HG02798 (cell line): ENCODE measurements around the gene LTBP1.

Experiments
- ATAC-seq: cut with Tn5 transposase; IDR thresholded peaks from one replicate; pipeline ENCODE4 v1.9.1; 2021; ENCODE audit warnings: mild to moderate bottlenecking; ENCODE audit not compliant: unreplicated experiment, poor library complexity

LTBP1 gene

DNA sequence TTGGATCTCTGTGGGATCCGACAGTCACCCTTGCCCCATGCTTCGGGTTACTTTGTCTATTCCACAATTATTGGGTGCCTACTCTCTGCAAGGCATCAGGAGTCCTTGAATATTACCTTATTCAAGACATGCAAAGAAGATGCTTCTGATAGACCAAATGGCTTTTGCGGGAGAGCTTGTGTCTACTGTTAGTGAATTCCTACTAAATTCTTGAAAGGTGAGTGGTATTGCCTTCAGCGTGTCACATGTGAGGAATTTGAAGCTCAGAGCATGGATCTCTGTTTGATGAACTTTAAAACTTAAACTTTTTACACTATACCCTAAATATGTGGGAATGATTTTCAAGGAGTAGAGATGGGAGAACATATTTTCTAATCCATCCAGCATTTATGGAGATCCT, 184.4 kb downstream of the LTBP1 start:
- ATAC-seq = no peak

DNA sequence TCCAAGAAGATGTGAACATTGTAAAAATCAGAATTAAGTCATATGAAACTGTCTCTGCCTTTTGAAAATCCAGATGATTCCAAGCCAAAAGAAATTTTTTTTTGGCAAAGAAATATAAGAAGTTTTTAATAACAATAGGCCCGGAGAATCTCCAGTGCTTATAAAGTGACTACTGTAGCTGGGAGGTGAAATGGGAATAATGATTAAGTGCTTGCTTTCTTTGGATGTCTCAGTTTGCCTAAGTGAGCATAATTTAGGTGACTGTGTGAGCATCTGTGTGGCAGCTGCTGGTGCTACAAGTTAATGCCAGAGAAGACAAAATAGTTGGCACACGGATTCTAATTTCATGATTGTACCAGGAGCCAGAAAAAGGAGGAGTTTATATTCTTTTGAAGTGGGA, 185.0 kb downstream of the LTBP1 start:
- ATAC-seq = no peak

DNA sequence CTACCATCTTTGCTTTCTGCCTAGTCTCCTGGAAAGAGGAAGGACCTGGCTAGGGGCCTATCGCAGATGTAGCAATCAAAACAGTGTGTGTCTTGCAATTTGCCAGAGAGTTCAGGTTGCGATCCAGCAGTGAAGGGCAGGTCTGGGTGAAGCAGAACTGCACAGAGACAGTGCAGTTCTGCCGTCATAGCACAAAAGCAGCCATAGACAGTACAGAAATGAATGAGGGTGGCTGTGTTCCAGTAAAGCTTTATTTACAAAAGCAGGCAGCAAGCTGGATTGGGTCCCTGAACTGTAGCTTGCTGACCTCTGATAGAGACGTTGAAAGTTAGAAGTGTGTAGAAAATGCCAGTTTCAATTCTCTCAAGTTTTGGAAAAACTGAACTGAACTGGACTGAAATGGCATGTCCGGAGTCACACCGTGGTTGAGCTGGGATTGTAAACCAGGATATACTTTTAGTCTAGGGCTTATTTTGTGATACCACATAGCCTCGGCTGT, 186.8 kb downstream of the LTBP1 start:
- no peak for ATAC-seq

DNA sequence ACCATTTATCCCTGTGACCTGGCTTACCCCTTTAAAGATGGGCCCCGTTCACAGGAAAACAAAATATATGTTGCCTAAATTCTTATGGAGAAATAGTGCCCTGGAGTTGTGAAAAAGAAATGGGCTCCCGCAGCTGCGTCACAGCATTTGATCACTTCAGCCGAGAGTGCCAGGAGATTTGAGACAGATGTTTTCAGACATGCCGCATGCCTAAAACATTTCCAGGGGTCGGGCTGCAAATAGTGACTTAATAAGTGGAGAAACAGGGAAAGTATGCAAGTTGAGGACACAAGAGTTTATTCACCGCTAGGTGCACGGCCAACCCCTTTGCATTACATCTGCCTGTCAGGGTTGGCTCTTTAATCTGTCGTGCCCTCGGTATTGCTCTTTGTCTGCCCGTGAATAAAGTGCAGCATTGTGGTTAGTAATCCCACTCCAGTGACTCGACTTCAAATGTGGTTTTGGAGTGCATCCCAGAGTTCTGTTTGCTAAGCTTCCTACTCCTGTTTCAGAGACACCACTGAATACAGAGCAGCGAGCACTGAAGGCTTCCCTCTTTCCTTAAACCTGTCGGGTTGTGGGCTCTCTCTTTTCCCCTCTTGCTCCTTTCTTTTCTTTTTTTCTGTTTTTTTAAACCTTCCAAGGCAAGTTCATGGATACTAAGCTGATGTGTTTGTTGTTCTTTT, 187.5 kb downstream of the LTBP1 start:
- no peak for ATAC-seq

DNA sequence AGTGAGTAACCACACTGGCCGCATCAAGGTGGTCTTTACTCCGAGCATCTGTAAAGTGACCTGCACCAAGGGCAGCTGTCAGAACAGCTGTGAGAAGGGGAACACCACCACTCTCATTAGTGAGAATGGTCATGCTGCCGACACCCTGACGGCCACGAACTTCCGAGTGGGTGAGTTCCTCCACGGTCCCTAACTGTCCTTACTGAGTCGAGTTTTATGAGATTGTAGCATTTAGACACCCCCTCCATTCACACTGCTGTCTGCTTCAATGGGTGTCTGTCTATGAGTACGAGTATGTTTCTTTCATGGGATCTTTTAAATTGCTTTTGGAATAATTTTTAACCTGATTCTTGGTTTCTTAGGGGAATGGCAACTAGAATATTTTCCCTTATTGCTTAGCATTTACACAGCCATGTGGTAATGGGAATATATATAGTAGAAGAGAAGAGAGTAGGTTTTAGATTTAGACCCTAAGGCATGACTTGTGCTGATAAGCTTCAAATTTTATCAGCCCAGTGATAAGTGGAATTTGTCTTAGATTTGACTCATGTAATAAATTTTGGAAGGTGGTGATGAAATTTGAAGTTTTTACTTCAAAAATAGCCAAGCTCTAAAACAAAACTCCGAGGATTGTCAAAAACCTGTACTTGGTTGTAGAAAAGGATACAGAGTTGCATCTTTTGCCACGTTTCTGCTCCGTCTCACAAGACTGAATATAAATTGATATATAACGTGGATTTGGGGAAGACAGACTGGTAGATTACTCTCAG, 188.2 kb downstream of the LTBP1 start:
- no peak for ATAC-seq

DNA sequence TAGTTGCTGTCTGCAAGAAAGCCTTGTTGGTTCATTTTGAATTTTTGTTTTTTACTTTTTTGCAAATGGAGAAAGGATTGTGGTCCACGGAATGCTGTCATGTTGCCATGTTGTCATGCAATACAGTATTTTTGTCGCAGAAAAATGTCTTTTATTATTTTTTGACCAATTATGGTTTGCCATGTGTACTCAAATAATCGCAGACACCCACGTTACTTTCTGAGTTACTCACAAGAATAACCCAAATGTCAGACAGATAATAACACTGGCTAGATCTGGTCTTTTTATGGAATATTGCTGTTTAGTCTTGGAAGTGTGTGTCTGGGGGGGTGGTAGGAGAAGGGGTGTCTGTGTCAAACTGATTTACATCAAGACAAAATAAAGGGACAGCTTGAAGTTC, 188.9 kb downstream of the LTBP1 start:
- no peak for ATAC-seq

DNA sequence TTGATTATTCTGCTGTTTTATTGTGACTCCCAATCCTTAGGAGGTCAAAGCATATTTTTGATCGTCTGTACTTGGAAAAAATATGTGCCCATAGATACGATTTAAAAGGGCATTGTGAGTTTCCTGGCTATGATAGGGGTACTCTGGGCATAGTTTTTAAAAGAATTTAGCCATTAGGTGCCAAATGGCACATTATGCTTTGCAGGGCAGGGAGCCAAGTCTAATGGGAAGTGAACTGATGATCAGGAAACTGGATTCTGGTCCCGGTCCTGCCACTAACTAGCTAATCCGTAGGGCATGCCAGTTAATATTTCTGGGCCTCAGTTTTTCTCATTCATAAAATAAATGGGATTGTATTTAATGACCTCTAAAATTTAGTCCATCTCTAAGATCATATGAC, 189.3 kb downstream of the LTBP1 start:
- ATAC-seq = no peak

DNA sequence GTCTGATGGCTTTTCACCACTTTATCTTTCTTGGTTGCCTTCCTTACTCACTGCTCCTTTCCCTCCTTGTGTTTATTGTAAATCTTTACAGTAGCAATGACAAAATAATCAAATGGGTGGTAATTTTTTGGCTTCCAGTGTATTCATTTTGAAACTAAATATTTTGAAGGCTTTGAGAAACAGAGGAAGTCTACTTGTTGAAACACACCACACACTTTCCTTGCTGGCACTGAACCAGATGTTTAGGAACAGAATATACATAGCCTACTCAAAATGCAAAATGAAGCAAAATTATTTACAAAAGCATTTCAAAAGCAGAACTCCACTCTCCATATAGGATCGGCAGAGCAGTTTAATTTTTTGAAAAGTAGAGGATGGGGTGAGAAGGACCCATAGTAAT, 189.8 kb downstream of the LTBP1 start:
- no peak for ATAC-seq

DNA sequence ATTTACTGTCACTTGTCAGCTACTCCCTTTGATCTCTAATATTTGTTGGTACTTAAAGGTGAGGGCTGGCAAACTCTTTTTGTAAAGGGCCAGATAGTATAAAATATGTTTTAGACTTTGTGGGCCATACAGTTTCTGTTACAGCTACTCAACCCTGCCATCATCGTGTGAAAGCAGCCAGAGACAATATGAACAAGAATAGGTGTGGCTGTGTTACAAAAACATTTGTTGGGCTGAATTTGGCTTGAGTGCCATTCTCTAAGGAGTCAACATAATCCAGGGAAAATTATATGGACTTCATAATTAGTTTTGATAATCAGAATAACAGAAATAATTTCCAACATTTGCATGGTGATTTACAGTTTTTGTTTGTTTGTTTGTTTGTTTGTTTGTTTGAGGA, 190.6 kb downstream of the LTBP1 start:
- ATAC-seq = no peak

DNA sequence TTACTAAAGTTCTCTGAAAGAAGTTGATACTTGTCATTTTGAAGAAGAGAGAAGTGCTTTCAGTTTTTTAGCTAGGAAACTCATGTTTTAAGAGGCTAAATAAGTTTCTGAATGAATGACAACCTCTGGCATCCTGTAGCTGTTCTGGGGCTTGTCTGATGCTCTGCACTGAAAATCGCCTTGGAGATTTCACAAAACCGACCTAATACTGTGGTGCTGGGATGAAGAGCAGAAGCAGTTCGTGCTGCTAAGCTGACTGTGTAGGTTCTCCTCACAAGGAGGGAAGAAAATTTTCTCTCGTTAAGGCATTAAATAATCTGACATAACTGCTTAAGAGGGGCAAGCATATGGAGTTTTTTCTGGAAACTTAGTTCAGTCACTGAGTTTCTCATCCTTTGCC, 193.2 kb downstream of the LTBP1 start:
- ATAC-seq = no peak

DNA sequence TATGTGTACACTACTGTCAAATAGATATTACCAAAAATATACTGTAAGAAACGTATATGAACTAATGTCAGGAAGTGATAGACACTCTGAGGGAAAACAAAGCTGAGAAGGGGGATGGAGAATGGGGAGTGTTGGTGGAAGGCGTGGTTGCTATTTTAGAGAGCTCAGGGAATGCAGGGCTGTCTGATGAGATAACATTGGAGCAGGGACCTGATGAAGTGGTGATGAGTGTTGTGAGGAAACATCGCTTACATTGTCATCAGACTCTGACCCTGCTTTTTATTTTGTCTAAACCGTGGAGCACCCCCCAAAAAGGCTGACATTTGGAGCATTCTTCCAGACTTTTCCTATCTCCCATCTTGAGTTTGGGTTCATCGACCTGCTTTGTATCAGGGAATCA, 194.7 kb downstream of the LTBP1 start:
- no peak for ATAC-seq

DNA sequence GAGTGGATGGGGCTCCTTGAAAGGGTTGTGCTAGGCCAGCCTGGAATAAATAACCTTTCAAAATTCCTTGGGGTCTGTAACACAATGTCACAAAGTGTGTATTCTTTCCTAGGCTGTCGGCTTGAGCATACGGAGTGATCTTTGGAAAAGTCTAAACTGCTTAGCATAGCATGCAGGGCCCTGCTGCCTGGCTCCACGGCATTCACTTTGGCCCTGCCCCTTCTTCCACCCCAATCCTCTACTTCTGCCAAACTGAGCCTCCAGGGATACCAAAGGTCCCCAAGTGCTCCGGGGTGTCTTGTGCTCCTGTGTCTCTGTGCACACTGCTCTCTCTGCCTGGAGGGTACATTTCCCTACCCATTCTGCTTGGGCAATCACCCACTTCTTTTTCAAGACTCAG, 196.1 kb downstream of the LTBP1 start:
- no peak for ATAC-seq

DNA sequence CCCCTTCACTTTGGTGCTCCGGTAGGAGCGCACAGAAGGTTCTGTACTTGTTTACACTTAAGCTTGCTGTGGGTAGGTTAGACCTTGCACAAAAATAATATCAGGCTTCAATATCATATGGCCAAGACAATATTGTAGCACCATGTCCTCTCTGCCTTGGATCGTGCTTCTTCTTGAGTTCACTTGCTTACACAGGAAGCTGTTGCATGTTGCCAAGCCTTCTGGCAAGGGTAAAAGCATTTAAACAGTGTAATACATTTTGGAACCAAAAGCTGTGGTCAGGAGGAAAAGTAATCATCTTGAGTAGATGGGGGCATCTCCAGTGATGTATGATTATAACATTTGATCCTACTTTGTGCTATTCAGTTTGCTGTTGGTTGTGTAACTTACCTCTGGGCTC, 197.5 kb downstream of the LTBP1 start:
- no peak for ATAC-seq

DNA sequence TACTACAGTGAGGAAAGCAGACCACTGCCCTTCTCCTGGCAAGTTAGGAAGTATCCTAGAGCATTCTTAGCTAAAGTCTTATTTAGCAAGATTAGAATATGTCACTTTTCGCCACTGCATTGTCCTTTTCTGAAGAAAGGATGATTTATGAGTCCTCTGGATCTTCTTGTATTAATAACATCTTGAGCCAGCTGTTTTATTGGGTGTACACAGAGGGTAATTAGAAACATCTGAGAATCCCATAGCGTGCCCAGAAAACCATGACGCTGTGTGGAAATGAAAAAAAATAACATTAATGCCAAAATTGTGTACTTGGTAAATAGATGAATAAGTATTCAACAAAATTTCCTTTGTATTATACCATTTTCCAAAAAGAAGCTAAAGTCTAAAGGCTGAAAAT, 198.7 kb downstream of the LTBP1 start:
- no peak for ATAC-seq

DNA sequence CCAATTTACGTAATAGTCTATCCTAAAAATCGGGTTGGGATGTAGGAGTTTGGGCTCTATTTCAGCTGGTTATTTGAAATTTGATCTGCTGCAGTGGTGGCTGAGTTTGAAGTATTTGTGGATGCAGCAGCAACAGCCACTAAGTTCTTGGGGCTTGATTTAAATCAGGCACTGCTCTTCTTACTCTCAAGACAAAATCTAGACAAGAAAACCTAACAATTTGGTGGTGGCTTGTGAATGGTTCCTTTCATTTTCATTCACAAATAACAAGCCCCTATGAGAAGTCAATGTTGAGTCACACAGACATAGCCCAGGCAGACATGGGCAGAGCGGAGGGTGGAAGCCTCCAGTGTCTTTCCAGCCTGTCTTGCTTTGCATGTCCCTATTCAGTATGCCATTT, 199.3 kb downstream of the LTBP1 start:
- ATAC-seq = no peak

DNA sequence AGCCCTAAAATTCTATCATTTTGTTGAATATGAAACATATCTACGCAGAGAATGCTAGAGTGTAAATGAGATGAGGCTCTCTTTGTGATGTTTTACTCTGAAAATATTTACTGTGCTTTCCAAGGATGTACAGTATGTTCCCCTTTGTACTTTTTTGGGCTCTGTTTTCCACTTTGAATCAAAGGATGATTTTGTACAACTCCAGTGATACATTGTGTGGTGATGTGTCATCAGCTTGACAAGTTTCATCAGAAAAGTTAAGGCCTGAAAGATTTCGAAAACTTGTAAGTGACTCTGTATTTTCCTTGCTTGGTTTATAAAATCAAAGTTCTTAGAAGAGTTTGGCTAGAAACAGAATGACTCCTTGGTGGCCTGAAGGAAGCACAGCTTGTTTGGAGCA, 206.3 kb downstream of the LTBP1 start:
- ATAC-seq = no peak

DNA sequence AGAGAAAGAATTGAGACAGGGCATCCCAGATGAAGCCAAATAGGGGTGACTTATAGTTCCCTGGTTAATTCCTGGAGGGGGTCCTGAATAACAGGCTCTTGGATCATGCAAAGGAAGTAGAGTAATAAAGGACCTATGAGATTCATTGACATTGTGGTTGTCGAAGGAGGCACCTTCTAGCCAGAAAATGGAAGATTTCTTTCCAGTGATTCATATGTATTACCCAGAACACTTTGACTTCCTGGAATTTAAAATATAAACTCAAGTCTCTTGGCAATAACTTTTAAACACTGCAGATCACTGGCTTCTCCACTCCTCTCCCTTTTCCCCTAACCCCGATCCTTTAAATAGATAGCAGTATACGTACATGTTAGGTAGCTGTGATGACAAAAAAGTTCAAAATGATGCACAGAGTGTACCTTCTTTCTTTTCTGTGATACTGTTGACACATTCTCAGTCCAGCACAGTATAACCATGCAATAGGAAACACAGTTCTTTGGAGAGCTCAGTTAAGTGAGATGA, 211.8 kb downstream of the LTBP1 start:
- no peak for ATAC-seq

DNA sequence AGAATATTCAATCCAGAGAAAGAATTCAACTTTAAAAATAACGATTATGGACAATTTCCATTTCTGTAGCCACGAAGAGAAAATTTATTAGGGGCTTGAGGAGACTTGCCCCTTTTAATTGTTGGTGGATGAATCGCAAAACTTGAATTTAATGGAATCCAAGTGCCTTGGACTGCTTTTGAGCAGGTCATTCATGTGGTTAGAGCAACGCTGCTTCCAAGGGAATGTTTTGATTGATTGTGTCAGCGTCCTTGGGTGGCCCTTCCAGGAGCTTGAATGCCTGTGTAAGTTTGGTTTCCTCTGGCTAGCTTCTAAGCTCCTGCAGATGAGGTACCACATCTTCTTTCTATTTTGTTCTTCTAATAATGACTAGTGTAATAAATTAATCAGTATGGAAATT, 213.4 kb downstream of the LTBP1 start:
- ATAC-seq = no peak

DNA sequence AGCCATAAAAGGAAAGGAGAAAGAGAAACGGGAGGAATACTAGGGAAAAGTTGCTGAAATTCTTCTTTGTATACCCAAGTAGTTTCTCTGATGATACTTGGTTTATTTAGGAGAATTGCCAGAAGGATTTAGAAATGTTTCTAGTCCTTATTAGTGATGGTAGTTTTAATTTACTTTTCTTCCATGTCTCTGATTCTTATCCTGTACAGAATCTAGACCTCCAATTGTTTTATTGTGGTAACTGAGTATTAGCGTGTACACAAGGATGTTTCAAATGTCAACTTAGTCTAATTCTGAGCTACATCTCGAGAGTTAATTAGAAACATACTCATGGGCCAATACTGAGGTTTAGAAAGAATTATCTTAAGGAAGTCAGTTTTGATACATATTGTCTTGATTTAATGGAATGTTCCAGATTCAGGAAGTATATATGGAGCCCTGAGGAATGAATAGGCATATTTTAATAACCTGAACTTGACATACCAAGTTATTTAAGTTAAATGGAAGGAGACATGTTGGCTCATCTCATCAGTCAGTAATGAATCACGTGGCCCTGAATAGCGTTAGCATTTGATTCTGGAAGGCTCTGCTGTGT, 219.6 kb downstream of the LTBP1 start:
- no peak for ATAC-seq

DNA sequence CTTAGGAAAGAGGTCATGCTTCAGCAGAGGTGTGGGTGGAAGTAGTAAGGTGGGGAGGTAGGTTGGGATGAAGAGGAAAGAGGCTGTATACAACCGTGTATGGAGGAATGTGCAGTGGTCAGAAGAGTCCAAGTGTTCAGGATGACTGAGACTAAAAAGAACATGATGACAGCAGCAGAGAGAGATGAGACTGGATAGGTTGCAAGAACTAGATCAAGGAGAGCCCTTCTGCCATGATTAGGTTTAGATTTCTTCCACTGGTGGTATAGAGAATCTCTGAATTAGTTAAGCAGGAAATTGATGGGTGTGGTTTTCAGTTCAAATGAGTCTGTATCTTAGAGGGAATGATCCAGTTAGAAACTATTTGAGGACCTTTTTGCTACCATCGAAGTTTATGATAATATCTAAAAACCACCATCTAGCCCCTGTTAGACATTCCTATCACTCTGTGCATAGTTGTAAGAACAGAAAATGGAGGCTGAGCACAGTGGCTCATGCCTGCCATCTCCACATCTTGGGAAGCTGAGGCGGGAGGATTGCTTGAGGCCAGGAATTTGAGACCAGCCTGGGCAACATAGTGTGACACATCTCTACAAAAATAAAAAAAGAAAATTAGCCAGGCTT, 221.0 kb downstream of the LTBP1 start:
- ATAC-seq = no peak

DNA sequence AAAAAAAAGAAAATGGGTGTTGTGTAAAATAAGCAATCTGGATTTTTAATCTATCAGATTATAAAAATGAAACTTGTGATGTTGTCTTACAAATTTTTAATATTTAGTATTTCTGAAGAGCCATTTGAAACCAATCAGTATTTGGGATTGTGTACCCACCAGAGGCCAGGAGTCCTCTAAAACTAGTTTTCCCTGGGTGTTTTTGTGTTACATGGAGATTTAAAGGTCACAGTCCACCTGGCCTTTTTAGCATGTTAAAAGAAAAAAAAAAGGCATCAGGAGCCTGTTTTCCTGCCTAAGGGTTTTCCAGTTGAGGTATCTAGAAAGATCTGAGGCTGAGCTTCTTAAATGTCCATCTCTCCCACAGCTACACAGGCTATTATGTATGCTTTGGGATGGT, 221.7 kb downstream of the LTBP1 start:
- ATAC-seq = no peak
